BE2C (cell line): ENCODE results near the gene EFNA5.

Experiments
- DNase-seq: peaks from one replicate; pipeline ENCODE4 v3.0.0-alpha.2; 2020
- H3K27me3 ChIP-seq: fragments of 250-450 bp; sonication (Bioruptor Pico); 2 replicates; pipeline ENCODE4 v1.5.1; 2020; ENCODE audit warnings: mild to moderate bottlenecking
- H3K36me3 ChIP-seq: fragments of 250-450 bp; sonication (Bioruptor Pico); 2 replicates; pipeline ENCODE4 v1.5.1; 2020; ENCODE audit warnings: mild to moderate bottlenecking
- H3K4me1 ChIP-seq: fragments of 250-450 bp; sonication (Bioruptor Pico); 2 replicates; pipeline ENCODE4 v1.5.1; 2020
- H3K4me3 ChIP-seq: 2 replicates; pipeline ENCODE4 v1.5.1; 2011; ENCODE audit warnings: low read depth, low read length
- H3K9me3 ChIP-seq: fragments of 250-450 bp; sonication (Bioruptor Pico); 2 replicates; pipeline ENCODE4 v1.5.1; 2020
- TF ChIP-seq, protein P1 (sequence below): IDR thresholded peaks from 2 replicates; pipeline ENCODE4 v1.5.1; 2012; ENCODE audit warnings: mild to moderate bottlenecking, low read depth, low read length

Gene EFNA5

DNA sequence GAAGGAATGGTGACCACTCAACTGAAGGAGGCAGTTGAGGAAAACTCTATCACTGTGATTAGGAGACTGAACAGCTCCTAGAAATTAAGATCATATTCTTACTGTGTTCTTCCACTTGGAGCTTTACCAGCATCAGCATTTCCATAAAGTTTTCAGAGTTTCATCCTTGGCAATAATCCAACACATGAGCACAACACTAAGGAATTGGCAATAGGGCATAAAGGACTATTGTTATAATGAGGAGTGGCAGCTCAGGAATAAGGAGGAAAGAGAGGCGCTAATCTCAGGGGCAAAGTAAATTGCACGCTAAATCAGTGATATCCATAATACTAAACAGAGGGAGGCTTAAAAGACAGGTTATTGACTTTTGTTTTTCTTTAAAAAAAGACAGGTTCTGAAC is 338.9 kb downstream of the EFNA5 start:
- DNase-seq, result no peak
- Histone ChIP-seq H3K36me3 (no peaks in the 10 kb centered on the region), H3K9me3 (no peaks in the 10 kb centered on the region), H3K27me3 (no peaks in the 10 kb centered on the region), H3K4me1 (no peaks in the 10 kb centered on the region), H3K4me3 (no peak overlapping the region)
- TF ChIP-seq, protein P1, sequence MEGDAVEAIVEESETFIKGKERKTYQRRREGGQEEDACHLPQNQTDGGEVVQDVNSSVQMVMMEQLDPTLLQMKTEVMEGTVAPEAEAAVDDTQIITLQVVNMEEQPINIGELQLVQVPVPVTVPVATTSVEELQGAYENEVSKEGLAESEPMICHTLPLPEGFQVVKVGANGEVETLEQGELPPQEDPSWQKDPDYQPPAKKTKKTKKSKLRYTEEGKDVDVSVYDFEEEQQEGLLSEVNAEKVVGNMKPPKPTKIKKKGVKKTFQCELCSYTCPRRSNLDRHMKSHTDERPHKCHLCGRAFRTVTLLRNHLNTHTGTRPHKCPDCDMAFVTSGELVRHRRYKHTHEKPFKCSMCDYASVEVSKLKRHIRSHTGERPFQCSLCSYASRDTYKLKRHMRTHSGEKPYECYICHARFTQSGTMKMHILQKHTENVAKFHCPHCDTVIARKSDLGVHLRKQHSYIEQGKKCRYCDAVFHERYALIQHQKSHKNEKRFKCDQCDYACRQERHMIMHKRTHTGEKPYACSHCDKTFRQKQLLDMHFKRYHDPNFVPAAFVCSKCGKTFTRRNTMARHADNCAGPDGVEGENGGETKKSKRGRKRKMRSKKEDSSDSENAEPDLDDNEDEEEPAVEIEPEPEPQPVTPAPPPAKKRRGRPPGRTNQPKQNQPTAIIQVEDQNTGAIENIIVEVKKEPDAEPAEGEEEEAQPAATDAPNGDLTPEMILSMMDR, result no peak

DNA sequence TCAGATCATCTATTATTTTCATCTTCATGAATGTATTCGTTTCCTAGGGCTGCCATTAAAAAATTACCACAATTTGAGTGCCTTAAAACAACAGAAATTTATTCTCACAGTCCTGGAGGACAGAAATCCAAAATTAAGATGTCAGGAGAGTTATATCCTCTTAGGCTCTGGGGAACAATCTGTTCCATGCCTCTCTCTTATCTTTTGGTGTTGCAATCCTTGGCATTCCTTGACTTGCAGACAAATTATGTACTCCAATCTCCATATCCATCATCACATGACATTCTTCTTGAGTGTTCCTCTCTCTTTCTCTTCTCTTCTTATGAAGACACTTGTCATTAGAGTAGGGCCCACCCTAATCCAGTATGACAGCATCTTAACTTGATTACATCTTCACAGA is 339.4 kb downstream of the EFNA5 start:
- Histone ChIP-seq H3K36me3 (no peaks in the 10 kb centered on the region), H3K9me3 (no peaks in the 10 kb centered on the region), H3K4me3 (no peak overlapping the region), H3K4me1 (no peaks in the 10 kb centered on the region), H3K27me3 (no peaks in the 10 kb centered on the region)
- no peak for DNase-seq
- TF ChIP-seq, protein P1, result no peak

- Histone ChIP-seq H3K36me3 (no peaks in the 10 kb centered on the region), H3K27me3 (no peaks in the 10 kb centered on the region), H3K4me3 (no peak overlapping the region), H3K9me3 (no peaks in the 10 kb centered on the region), H3K4me1 (no peaks in the 10 kb centered on the region)
- no peak for DNase-seq
- TF ChIP-seq, protein P1, result no peak
Observed at GRCh38 chr5:107330903-107331302, 339.8 kb downstream of the EFNA5 start.

DNA sequence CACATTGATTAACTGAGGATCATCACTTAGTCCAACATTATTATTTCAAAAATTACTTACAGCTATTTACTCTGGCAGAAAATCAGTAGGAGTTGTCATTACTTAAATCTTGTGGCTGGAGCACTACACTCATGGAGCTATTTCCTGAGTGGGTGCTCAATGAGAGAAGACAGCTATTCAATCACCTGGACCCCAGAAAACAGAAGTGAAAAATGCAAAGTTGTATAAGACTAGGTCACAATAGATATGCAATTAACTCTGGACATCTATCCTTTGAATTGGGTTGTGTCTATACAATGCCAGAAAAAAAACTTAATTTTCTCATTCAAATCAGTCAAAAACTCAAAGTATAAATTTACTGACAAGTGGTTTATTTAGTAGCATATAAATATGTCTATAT is 340.9 kb downstream of the EFNA5 start:
- DNase-seq, result no peak
- Histone ChIP-seq H3K9me3 (no peaks in the 10 kb centered on the region), H3K27me3 (no peaks in the 10 kb centered on the region), H3K4me3 (no peak overlapping the region), H3K4me1 (no peaks in the 10 kb centered on the region), H3K36me3 (no peaks in the 10 kb centered on the region)
- TF ChIP-seq, protein P1, result no peak
